HCT116 (cell line): ENCODE results near the gene KAT5.

Experiments
- CTCF ChIP-seq, 3 experiments: fragments of 200-600 bp in 1 of 3; sonication (generic) in 1 of 3; IDR thresholded peaks in 2 of 3; conservative IDR thresholded peaks in 1 of 3; 2 replicates each; pipeline ENCODE4 v1.5.1; 2012 to 2017; ENCODE audit warnings: low read depth in 2 of 3, low read length in 2 of 3, antibody characterized with exemption in 1 of 3, borderline replicate concordance in 1 of 3, control low read depth in 1 of 3, mild to moderate bottlenecking in 1 of 3, mixed read lengths in 1 of 3, mixed run types in 1 of 3, moderate library complexity in 1 of 3; ENCODE audit not compliant: insufficient read depth in 1 of 3
- EZH2 ChIP-seq: fragments of 200-600 bp; sonication (generic); IDR thresholded peaks from 2 replicates; pipeline ENCODE4 v1.6.1; 2017; ENCODE audit warnings: antibody characterized with exemption, mixed run types
- JUND ChIP-seq: IDR thresholded peaks from 2 replicates; pipeline ENCODE4 v1.6.1; 2012
- TF ChIP-seq, protein P1 (sequence below): IDR thresholded peaks from 2 replicates; pipeline ENCODE4 v1.6.1; 2012

- TF ChIP-seq JUND (no peak), EZH2 (no peak), CTCF (IDR thresholded peaks at IDR 0.05 in 2 of 3, conservative IDR thresholded peaks at IDR 0.05 in 1 of 3; ENCODE audit: borderline replicate concordance in 1 of 3, insufficient read depth in 1 of 3, low read depth in 2 of 3, low read length in 2 of 3) (no peak)
- TF ChIP-seq, protein P1, sequence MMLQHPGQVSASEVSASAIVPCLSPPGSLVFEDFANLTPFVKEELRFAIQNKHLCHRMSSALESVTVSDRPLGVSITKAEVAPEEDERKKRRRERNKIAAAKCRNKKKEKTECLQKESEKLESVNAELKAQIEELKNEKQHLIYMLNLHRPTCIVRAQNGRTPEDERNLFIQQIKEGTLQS, result no peak
Measured at GRCh38 chr11:65718531-65718930, 6.5 kb downstream of the KAT5 start.
